HepG2 (cell line): Measurements from ENCODE around the gene WWC1. TPM values are rescaled to one million over a fixed set of nuclear protein-coding genes. Genes with fewer than 3 reads are reported as not detected.

ENCODE experiments used
- ATAC-seq: fragments of 200-7000 bp; cut with Tn5 transposase; 3 replicates; pipeline ENCODE4 v1.9.1; 2020; ENCODE audit warnings: mild to moderate bottlenecking, moderate library complexity
- BruUV-seq: library from RNA; stranded (reverse); fragments of 400-500 nt; replicated peaks from 2 replicates; lab custom pipeline; 2021; lab: Mats Ljungman, UMichigan
- CTCF ChIA-PET: fragments of 300-600 bp; formaldehyde crosslinking; extraction: SDS; loops from one replicate; lab custom pipeline; 2021; ENCODE audit warnings: low total read pairs, inconsistent platforms, low intra/inter-chr PET ratio; lab: Yijun Ruan, JAX
- POLR2A ChIA-PET: fragments of 350-600 bp; sonication (Branson Sonifier 250); formaldehyde crosslinking; loops from one replicate; lab custom pipeline; 2020; ENCODE audit warnings: antibody characterized with exemption, inconsistent platforms; lab: Yijun Ruan, JAX
- DNase-seq: peaks from one replicate; pipeline ENCODE4 v3.0.0-alpha.2; 2015; ENCODE audit warnings: low spot score
- FAIRE-seq: peaks from 3 replicates; lab custom pipeline; 2011; peaks lifted over from hg19 to GRCh38; lab: Jason Lieb, UNC
- H2AFZ ChIP-seq: one replicate; pipeline ENCODE4 v1.6.1; 2011; ENCODE audit warnings: low read length, inconsistent platforms
- H3K27ac ChIP-seq: fragments of 300-600 bp; 3 replicates; pipeline ENCODE4 v1.8.0; 2011; ENCODE audit warnings: mixed run types, mild to moderate bottlenecking, mixed read lengths, low read length, inconsistent platforms; ENCODE audit not compliant: insufficient read depth; ENCODE audit errors: extremely low read length
- H3K27me3 ChIP-seq, 2 experiments: fragments of 200-600 bp in 1 of 2; 2 replicates in 1 of 2; 3 replicates in 1 of 2; pipeline versions ENCODE4 v1.6.0 to v1.8.0; 2011; ENCODE audit warnings: low read length in 2 of 2, mild to moderate bottlenecking in 2 of 2, moderate library complexity in 2 of 2, inconsistent platforms in 1 of 2; ENCODE audit not compliant: insufficient read depth in 2 of 2, control insufficient read depth in 1 of 2
- H3K36me3 ChIP-seq, 2 experiments: fragments of 200-600 bp in 1 of 2; replicated peaks in 1 of 2; 2 replicates in 1 of 2; 3 replicates in 1 of 2; pipeline versions ENCODE4 v1.5.1 to v1.8.0; 2011; ENCODE audit warnings: low read length in 2 of 2, inconsistent platforms in 1 of 2; ENCODE audit not compliant: insufficient read depth in 2 of 2, control insufficient read depth in 1 of 2
- H3K4me1 ChIP-seq: 2 replicates; pipeline ENCODE4 v1.5.1; 2012; ENCODE audit warnings: low read length, inconsistent platforms; ENCODE audit not compliant: insufficient read depth
- H3K4me2 ChIP-seq: 2 replicates; pipeline ENCODE4 v1.6.0; 2011; ENCODE audit warnings: low read depth, low read length, inconsistent platforms
- H3K4me3 ChIP-seq, 3 experiments: fragments of 200-600 bp in 1 of 3; sonication (generic), shearing (Covaris generic) in 1 of 3; replicated peaks in 1 of 3; 2 replicates each; pipeline ENCODE4 v1.5.1; 2011 to 2016; ENCODE audit warnings: low read length in 3 of 3, inconsistent platforms in 2 of 3, low read depth in 2 of 3, mild to moderate bottlenecking in 2 of 3, control low read depth in 1 of 3, mixed read lengths in 1 of 3; ENCODE audit not compliant: insufficient read depth in 1 of 3
- H3K79me2 ChIP-seq: one replicate; pipeline ENCODE4 v1.6.1; 2011; ENCODE audit warnings: low read length, inconsistent platforms; ENCODE audit not compliant: insufficient read depth
- H3K9ac ChIP-seq: 2 replicates; pipeline ENCODE4 v1.6.0; 2011; ENCODE audit warnings: mild to moderate bottlenecking, low read depth, low read length, inconsistent platforms; ENCODE audit not compliant: insufficient read depth
- H3K9me3 ChIP-seq: 2 replicates; pipeline ENCODE4 v1.5.1; 2012; ENCODE audit warnings: mild to moderate bottlenecking, low read length
- H4K20me1 ChIP-seq: 2 replicates; pipeline ENCODE4 v1.6.0; 2011; ENCODE audit warnings: inconsistent platforms, mild to moderate bottlenecking, low read length, moderate library complexity; ENCODE audit not compliant: insufficient read depth
- MAFF ChIP-seq: IDR thresholded peaks from 2 replicates; pipeline ENCODE4 v1.6.1; 2011; ENCODE audit warnings: low read depth, low read length, improper control_type of control experiment
- MAFK ChIP-seq, 2 experiments: IDR thresholded peaks in 1 of 2; conservative IDR thresholded peaks in 1 of 2; 2 replicates each; pipeline ENCODE4 v1.6.1; 2011; ENCODE audit warnings: improper control_type of control experiment in 2 of 2, low read length in 2 of 2
- ZNF121 ChIP-seq: sonication (generic); formaldehyde crosslinking; IDR thresholded peaks from 2 replicates; pipeline ENCODE4 v1.5.0; 2020; ENCODE audit warnings: mild to moderate bottlenecking, missing genetic modification reagents
- WGBS: methylation state at CpG from one replicate; pipeline ENCODE4 v1.1.6; 2017; ENCODE audit warnings: low lambda C conversion rate; 5-methylcytosine and 5-hydroxymethylcytosine counted together
- in situ Hi-C: cut with HindIII; loops from 2 replicates; pipeline ENCODE4 v1.10.0; 2017; ENCODE audit warnings: low pct_unique_long_range_greater_than_20kb; ENCODE audit not compliant: extremely low pct_ligation_motif_present
- intact Hi-C: fragments of 100-400 bp; cut with micrococcal nuclease; formaldehyde crosslinking; loops from one replicate; pipeline ENCODE4 v1.10.0; 2022; ENCODE audit not compliant: unreplicated experiment
- polyA plus RNA-seq, 8 experiments: library from polyadenylated mRNA; depleted of rRNA in 3 of 8; stranded (reverse) in 7 of 8; unstranded in 1 of 8; fragments of >200 nt; fragmentation: Illumina TruSeq in 4 of 8; extraction: Trizol in 4 of 8; gene quantifications; 2 replicates each; pipeline versions ENCODE4 v1.2.1 to v1.2.3, GENCODE V29; 2011 to 2016; ENCODE audit warnings: low read depth in 4 of 8, missing spikeins in 1 of 8, mixed read lengths in 1 of 8; ENCODE audit not compliant: insufficient read depth in 1 of 8
- total RNA-seq, 5 experiments: library from RNA; depleted of rRNA; stranded (reverse); fragments of >200 nt; fragmentation: Illumina TruSeq; extraction: Trizol; gene quantifications; 2 replicates each; pipeline ENCODE4 v1.2.3, GENCODE V29; 2016; ENCODE audit warnings: low read depth in 1 of 5
- TF ChIP-seq, protein P1 (sequence below): sonication (generic); formaldehyde crosslinking; IDR thresholded peaks from 2 replicates; pipeline ENCODE4 v1.4.0; 2020; ENCODE audit warnings: missing genetic modification reagents, borderline replicate concordance

Gene WWC1
- total and polyA plus RNA-seq, 2 of the 13 experiments (the other 11 are each of a cell fraction or from before 2014, with no cell fraction given), result 8.3 to 17.9 TPM

GRCh38 chr5:168359820-168360460, 68.5 kb downstream of the WWC1 start:
- H3K9ac ChIP-seq, result no peak overlapping the region
- peaks cover 47% of the 10 kb centered on the region for H3K4me1 ChIP-seq

More at GRCh38 chr5:168359820-168360460, 68.5 kb downstream of the WWC1 start:
- no peak for ATAC-seq
- H3K9me3 ChIP-seq, result no peaks in the 10 kb centered on the region
- no peaks in the 10 kb centered on the region for H3K27me3 ChIP-seq
- peak; percentile 37; the same call in 1 of the 2 replicates for TF ChIP-seq MAFF
- TF ChIP-seq, protein P1, sequence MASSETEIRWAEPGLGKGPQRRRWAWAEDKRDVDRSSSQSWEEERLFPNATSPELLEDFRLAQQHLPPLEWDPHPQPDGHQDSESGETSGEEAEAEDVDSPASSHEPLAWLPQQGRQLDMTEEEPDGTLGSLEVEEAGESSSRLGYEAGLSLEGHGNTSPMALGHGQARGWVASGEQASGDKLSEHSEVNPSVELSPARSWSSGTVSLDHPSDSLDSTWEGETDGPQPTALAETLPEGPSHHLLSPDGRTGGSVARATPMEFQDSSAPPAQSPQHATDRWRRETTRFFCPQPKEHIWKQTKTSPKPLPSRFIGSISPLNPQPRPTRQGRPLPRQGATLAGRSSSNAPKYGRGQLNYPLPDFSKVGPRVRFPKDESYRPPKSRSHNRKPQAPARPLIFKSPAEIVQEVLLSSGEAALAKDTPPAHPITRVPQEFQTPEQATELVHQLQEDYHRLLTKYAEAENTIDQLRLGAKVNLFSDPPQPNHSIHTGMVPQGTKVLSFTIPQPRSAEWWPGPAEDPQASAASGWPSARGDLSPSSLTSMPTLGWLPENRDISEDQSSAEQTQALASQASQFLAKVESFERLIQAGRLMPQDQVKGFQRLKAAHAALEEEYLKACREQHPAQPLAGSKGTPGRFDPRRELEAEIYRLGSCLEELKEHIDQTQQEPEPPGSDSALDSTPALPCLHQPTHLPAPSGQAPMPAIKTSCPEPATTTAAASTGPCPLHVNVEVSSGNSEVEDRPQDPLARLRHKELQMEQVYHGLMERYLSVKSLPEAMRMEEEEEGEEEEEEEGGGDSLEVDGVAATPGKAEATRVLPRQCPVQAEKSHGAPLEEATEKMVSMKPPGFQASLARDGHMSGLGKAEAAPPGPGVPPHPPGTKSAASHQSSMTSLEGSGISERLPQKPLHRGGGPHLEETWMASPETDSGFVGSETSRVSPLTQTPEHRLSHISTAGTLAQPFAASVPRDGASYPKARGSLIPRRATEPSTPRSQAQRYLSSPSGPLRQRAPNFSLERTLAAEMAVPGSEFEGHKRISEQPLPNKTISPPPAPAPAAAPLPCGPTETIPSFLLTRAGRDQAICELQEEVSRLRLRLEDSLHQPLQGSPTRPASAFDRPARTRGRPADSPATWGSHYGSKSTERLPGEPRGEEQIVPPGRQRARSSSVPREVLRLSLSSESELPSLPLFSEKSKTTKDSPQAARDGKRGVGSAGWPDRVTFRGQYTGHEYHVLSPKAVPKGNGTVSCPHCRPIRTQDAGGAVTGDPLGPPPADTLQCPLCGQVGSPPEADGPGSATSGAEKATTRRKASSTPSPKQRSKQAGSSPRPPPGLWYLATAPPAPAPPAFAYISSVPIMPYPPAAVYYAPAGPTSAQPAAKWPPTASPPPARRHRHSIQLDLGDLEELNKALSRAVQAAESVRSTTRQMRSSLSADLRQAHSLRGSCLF, result no peak
- TF ChIP-seq MAFK (conservative IDR thresholded peaks at IDR 0.05 in 1 of 2, IDR thresholded peaks at IDR 0.05 in 1 of 2; ENCODE audit: low read length in 2 of 2), result peak; percentile 38 to 57; a peak in 3 of 4 replicates
- TF ChIP-seq ZNF121, result no peak
- no peak overlapping the region for H3K4me2 ChIP-seq
- no peak overlapping the region for H3K4me3 ChIP-seq
- H3K36me3 ChIP-seq, result no peaks in the 10 kb centered on the region; a peak in 1 of 5 replicates
- BruUV-seq, result no TSS peak
- no peak overlapping the region for H2AFZ ChIP-seq
- in situ Hi-C loops, result no loop called here
- FAIRE-seq, result no peak
- ChIA-PET POLR2A (interaction anchor here (1.7 kb wide), 1 partner anchor 45 kb away, joined by 6 read pairs; no protein-coding TSS in a partner anchor), CTCF (no interaction called here)
- intact Hi-C loops, result no loop called here
- DNase-seq, result no peak
- H3K79me2 ChIP-seq, result peaks cover 3% of the 10 kb centered on the region
- no peak overlapping the region for H3K27ac ChIP-seq
- 97% methylated on average over 2 of the region's 2 CpGs for WGBS
- no peaks in the 10 kb centered on the region for H4K20me1 ChIP-seq
